ENCODE results near the gene PRR29.

Gene PRR29

DNA sequence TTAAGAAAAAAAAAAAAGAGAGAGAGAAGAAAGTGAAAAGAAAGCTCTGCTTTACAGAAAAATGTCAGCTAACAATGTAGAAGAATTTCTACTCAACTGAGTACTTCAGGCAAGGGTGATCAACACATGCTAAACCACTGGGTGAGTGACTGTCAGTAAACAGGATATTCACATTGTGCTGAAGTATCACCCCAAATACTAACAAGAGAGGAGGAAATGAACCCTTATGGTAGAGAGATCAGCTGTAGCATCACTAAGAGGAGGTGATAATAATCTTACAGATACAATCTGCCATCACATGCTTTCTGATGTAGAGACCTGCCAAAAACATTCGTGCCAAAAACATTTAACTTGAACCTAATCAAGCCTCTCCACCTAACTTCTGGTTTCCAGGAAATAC lies 53.0 kb downstream of the PRR29 start:
- DNase-seq, result no peak

DNA sequence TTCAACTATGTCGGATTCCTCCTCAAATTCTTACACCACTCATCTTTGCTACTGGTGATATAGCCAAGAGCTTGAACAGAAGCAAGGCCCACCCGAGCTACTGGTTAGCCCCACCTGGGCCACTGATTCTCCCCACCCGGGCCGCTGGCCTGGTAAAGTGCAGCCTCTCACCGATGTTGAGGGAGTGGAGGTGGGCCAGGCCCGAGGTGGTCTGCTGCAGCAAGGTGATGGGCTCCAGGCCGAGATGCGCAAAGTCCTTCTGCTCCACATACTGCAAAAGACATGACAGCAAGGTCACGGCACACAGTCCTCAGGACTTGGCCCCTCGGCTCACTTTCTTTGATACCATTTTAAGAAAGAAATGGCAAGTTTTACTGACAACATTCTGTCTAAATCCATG lies 55.0 kb downstream of the PRR29 start:
- no peak for DNase-seq

All from activated naive CD4-positive, alpha-beta T cell treated with anti-CD3 and anti-CD28 coated beads, Interleukin-2, amount 50 U/mL, for 16 hours (primary cell).